Suprapubic skin (tissue), 4 donors: ENCODE measurements around the gene TOX3. TPM values are rescaled to one million over a fixed set of nuclear protein-coding genes. Genes with fewer than 3 reads are reported as not detected.

ENCODE experiments used
- DNase-seq, 2 donors: peaks; one replicate each; pipeline ENCODE4 v3.0.0-alpha.2; 2019; ENCODE audit warnings: low spot score in 2 of 2
- H3K27ac ChIP-seq: fragments of 200-600 bp; sonication (generic); one replicate; pipeline ENCODE4 v1.5.1; 2019
- H3K27me3 ChIP-seq: fragments of 200-600 bp; sonication (generic); one replicate; pipeline ENCODE4 v1.5.1; 2019
- H3K36me3 ChIP-seq: fragments of 200-600 bp; sonication (generic); one replicate; pipeline ENCODE4 v1.5.1; 2019
- H3K4me1 ChIP-seq: fragments of 200-600 bp; sonication (generic); one replicate; pipeline ENCODE4 v1.5.1; 2019
- H3K4me3 ChIP-seq: fragments of 200-600 bp; sonication (generic); one replicate; pipeline ENCODE4 v1.5.1; 2019; ENCODE audit warnings: mild to moderate bottlenecking
- H3K9me3 ChIP-seq: fragments of 200-600 bp; sonication (generic); one replicate; pipeline ENCODE4 v1.5.1; 2019
- CTCF ChIP-seq, 2 donors: fragments of 200-600 bp in 1 of 2; fragments of 450-650 bp in 1 of 2; sonication (generic) in 1 of 2; IDR thresholded peaks; one replicate each; pipeline ENCODE4 v1.5.1; 2016 to 2019; ENCODE audit warnings: antibody characterized with exemption in 2 of 2, mild to moderate bottlenecking in 1 of 2, moderate library complexity in 1 of 2
- EP300 ChIP-seq: sonication (generic); formaldehyde crosslinking; IDR thresholded peaks from one replicate; pipeline ENCODE4 v1.6.1; 2017; ENCODE audit warnings: antibody characterized with exemption
- POLR2A ChIP-seq, 2 donors: fragments of 450-650 bp; IDR thresholded peaks; one replicate each; pipeline ENCODE4 v1.6.1; 2017; ENCODE audit warnings: antibody characterized with exemption in 2 of 2, mild to moderate bottlenecking in 2 of 2, moderate library complexity in 2 of 2
- POLR2AphosphoS5 ChIP-seq, 3 donors: sonication (generic); formaldehyde crosslinking; IDR thresholded peaks; one replicate each; pipeline ENCODE4 v1.6.1; 2017; ENCODE audit warnings: antibody characterized with exemption in 3 of 3
- WGBS: methylation state at CpG from one replicate; pipeline ENCODE4 v1.1.5; 2018; 5-methylcytosine and 5-hydroxymethylcytosine counted together
- total RNA-seq, 4 donors: library from RNA; depleted of rRNA; stranded (reverse); fragments of >200 nt; gene quantifications; one replicate each; pipeline ENCODE4 v1.1.0, GENCODE V29; 2016

TOX3 gene
- total RNA-seq, 4 donors from 2014 or later = 1.6 to 4.9 (median 4.8) TPM

DNA sequence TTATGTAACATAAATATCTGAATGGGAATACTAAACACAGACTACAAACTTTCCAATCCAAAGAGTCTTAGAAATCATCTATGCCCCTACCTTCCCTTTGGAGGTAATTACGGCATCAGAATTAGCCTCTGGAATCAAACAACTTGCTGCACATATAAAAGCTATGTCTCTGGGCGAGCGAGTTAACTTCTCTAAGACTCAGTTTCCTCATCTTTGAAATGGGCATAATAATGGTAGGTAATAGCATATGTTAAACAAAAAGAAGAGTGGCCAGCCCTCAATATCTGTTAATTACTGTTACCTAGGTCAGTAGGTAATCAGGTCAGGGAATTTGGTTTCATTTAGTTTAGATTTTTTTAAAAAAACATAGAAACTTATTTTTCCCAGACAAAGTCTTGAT is 153.5 kb downstream of the TOX3 start:
- no peaks in the 10 kb centered on the region for H3K9me3 ChIP-seq
- no peak overlapping the region for H3K27ac ChIP-seq
- no peak overlapping the region for H3K4me3 ChIP-seq
- no peaks in the 10 kb centered on the region for H3K4me1 ChIP-seq
- 89% methylated on average over 3 of the region's 3 CpGs for WGBS
- TF ChIP-seq CTCF (IDR thresholded peaks at IDR 0.05) (no peak), EP300 (no peak), POLR2A (IDR thresholded peaks at IDR 0.05) (no peak), POLR2AphosphoS5 (IDR thresholded peaks at IDR 0.05) (no peak)
- DNase-seq = no peak
- H3K27me3 ChIP-seq = no peaks in the 10 kb centered on the region
- no peaks in the 10 kb centered on the region for H3K36me3 ChIP-seq

DNA sequence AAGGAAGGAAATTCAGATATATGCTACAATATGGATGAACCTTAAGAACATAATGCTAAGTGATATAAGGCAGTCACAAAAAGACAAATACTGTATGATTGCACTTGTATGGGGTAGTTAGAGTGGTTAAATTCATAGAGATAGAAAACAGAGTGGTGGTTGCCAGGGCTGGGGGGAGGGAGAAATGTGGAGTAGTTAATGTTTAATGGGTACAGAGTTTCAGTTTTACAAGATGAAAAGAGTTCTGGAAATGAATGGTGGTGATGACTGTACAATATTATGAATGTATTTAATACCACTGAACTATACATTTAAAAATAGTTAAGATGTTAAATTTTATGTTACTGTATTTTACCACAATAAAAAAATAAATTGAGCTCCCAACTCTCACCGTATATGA is 157.9 kb downstream of the TOX3 start:
- no peak overlapping the region for H3K27ac ChIP-seq
- TF ChIP-seq POLR2AphosphoS5 (IDR thresholded peaks at IDR 0.05) (no peak), CTCF (IDR thresholded peaks at IDR 0.05) (no peak), EP300 (no peak), POLR2A (IDR thresholded peaks at IDR 0.05) (no peak)
- H3K4me3 ChIP-seq = no peak overlapping the region
- no peaks in the 10 kb centered on the region for H3K36me3 ChIP-seq
- H3K4me1 ChIP-seq = no peaks in the 10 kb centered on the region
- no peaks in the 10 kb centered on the region for H3K9me3 ChIP-seq
- H3K27me3 ChIP-seq = no peaks in the 10 kb centered on the region
- no peak for DNase-seq
- WGBS = 58% methylated on average over 1 of the region's 1 CpG
